ENCODE results near the gene MTA3.

DNA sequence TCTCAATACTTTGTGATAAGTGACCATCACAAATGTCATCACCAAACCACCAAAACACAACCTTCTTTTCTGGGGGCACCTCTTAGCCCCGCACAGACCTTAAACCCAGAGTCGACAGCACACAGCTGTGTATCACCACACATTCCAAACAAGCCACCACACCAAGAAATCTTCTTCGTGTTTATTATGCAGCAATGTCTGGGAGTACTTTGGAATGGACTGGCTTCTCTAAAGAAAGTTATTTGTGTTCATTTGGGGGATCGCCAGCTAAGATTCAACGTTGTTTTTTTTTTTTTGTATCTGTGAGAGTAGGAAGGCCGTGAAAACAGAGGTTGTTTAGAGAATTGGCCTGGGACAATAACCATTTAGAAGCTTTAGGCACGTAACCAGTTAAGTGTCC, 1.1 kb upstream of the MTA3 start:
- TF ChIP-seq, protein P1, sequence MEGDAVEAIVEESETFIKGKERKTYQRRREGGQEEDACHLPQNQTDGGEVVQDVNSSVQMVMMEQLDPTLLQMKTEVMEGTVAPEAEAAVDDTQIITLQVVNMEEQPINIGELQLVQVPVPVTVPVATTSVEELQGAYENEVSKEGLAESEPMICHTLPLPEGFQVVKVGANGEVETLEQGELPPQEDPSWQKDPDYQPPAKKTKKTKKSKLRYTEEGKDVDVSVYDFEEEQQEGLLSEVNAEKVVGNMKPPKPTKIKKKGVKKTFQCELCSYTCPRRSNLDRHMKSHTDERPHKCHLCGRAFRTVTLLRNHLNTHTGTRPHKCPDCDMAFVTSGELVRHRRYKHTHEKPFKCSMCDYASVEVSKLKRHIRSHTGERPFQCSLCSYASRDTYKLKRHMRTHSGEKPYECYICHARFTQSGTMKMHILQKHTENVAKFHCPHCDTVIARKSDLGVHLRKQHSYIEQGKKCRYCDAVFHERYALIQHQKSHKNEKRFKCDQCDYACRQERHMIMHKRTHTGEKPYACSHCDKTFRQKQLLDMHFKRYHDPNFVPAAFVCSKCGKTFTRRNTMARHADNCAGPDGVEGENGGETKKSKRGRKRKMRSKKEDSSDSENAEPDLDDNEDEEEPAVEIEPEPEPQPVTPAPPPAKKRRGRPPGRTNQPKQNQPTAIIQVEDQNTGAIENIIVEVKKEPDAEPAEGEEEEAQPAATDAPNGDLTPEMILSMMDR (conservative IDR thresholded peaks at IDR 0.05; ENCODE audit: low read depth, low read length): no peak
- TF ChIP-seq EZH2 (IDR thresholded peaks at IDR 0.05; ENCODE audit: borderline replicate concordance, low read depth, low read length, poor library complexity, severe bottlenecking): no peak

All from A673 (cell line).